Fibroblast of pulmonary artery (primary cell): ENCODE data around the gene SCAP.

Source experiments
- DNase-seq: peaks from one replicate; pipeline ENCODE4 v3.0.0-alpha.2; 2010; ENCODE audit warnings: low read depth
- H3K4me3 ChIP-seq: replicated peaks from 2 replicates; pipeline ENCODE4 v1.5.1; 2011; ENCODE audit warnings: low read depth, mild to moderate bottlenecking, control low read depth, low read length, moderate library complexity
- CTCF ChIP-seq: IDR thresholded peaks from 2 replicates; pipeline ENCODE4 v1.5.1; 2011; ENCODE audit warnings: mild to moderate bottlenecking, control low read depth, low read length, inconsistent platforms; ENCODE audit errors: missing control alignments

SCAP gene

GRCh38 chr3:47394140-47394870, 81.4 kb downstream of the SCAP start:
- H3K4me3 ChIP-seq: no peak overlapping the region
- peak; percentile 56 for DNase-seq
- TF ChIP-seq CTCF: no peak

DNA sequence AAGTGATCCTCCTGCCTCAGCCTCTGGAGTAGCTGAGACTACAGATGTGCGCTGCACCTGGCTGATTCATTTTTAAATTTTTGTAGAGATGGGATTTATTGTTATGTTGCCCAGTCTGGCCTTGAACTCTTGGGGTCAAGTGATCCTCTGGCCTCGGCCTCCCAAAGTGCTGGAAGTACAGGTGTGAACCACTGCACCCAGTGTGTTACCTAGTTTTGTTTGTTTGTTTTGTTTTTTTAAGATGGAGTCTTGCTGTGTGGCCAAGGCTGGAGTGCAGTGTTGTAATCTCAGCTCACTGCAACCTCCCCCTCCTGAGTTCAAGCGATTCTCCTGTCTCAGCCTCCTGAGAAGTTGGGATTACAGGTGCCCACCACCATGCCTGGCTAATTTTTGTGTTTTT, 82.8 kb downstream of the SCAP start:
- no peak for TF ChIP-seq CTCF
- DNase-seq: no peak
- H3K4me3 ChIP-seq: no peak overlapping the region

DNA sequence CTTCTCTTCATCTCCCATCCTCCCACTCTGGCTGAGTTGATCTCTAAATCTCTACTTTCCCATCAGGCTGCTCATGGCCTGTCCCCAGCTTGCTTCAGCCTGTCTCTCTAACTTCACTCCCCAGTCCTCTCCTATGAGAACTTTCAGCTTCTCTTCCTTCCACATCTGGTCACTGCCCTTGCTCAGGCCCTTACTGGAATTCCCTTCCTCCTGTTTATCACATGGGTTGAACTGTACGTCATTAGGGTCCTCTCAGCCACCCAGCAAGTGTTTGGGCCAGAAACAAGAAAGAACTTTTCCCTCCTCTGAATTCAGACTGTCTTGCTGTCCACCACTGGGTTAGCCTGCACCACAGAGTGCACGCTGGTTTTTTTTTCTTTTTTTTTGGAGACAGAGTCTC, 89.9 kb downstream of the SCAP start:
- H3K4me3 ChIP-seq: no peak overlapping the region
- TF ChIP-seq CTCF: no peak
- no peak for DNase-seq

DNA sequence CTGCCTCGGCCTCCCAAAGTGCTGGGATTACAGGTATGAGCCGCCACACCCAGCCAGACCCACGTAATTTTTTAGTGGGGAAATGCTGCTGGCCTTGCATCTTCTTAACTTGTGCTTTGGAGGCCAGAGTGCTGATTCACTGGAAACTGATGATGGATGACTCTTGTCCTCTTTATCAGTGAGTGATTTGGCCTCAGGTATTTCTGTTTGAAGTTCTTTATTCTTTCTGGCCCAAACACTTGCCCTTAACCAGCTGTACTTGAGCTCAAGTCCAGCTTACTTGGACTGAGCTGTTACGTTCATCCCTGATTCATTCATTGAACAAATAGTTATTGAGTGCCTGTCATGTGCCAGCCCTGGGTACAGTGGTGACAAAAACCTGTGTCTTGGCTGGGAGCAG, 90.7 kb downstream of the SCAP start:
- no peak for DNase-seq
- no peak overlapping the region for H3K4me3 ChIP-seq
- no peak for TF ChIP-seq CTCF

DNA sequence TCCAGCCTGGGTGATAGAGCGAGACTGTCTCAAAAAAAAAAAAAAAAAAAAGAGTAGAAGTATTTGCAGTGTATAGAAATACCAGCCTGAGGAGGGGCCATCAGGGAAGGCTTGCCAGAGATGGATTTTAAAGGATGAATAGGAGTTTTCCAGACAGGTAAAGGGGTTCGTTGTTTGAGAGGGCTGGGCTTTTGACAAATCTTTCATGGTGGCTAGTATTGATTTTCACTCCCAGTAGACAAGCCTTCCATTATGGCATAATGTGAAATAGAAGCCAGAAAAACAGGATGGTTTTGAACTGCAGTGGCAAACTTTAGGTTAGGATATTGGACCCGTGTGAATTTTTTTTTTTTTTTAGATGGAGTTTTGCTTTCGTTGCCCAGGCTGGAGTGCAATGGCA, 91.3 kb downstream of the SCAP start:
- DNase-seq: no peak
- no peak overlapping the region for H3K4me3 ChIP-seq
- no peak for TF ChIP-seq CTCF

DNA sequence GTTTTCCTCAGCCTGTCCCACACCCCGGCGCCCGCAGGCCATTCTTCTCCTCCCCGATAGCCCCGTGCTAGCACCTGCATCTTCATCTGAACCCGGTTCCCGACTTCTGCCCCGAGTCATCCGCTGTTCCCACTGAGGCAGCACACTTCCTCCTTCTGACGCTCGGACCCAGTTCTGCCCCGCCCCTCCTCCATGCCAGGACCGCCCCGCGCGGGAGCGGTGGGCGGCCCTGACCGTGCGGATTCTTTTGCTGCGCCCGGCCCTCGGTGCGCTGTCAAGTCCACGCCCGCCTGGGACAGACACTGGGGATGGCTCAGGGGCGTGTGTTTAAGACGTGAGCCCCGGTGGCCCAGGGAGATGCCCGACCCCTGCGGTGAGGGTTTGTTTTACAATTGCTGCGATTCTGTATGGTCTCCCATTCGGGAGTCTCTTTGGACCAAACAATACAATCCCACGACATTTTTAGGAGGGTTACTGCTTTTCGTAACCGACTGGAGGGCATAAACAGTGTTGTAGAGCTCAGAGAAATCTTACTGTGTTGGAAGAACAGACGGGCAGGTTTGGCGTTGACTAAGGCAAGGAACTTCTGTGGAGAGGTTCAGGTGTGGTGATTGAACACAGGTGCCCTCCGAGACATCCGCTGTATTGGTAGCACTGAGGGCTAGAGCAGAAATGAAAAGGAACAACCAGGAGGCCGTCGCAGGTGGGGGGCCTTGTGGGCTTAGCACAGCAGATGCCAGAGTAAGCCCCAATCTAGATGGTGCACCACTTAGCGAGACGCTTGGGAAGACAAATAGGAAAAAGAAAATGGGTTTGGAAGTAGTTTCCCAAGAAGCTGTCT, 94.2 kb downstream of the SCAP start:
- DNase-seq: peak; percentile 86
- H3K4me3 ChIP-seq: peak overlapping the region; percentile 98
- TF ChIP-seq CTCF: no peak
